NCI-H2107 (cell line): Measurements from ENCODE around the gene ORAI1.
"Not testable (repeated sequence)": the region's sequence is repeated elsewhere in the genome, so short reads cannot be mapped to it uniquely, and the experiment has no call there.

Experiments
- DNase-seq: peaks from one replicate; lab custom pipeline; 2025; lab: John Stamatoyannopoulos, UW

The ORAI1 gene

GRCh38 chr12:121649322-121649721 lies 23.0 kb downstream of the ORAI1 start:
- no peak for DNase-seq

- no peak for DNase-seq
Measured at GRCh38 chr12:121649819-121650353, 23.6 kb downstream of the ORAI1 start.

- DNase-seq, result no peak
Measured at GRCh38 chr12:121651320-121651719, 25.0 kb downstream of the ORAI1 start.

GRCh38 chr12:121652767-121653497 lies 26.6 kb downstream of the ORAI1 start:
- DNase-seq, result no peak

- no peak for DNase-seq
Measured at GRCh38 chr12:121653999-121654398, 27.7 kb downstream of the ORAI1 start.

GRCh38 chr12:121656122-121656521 lies 29.8 kb downstream of the ORAI1 start:
- no peak for DNase-seq

- DNase-seq, result no peak
Measured at GRCh38 chr12:121657305-121658008, 31.1 kb downstream of the ORAI1 start.

GRCh38 chr12:121661353-121662105 lies 35.2 kb downstream of the ORAI1 start:
- DNase-seq, result not testable (repeated sequence)

GRCh38 chr12:121663610-121663929 lies 37.2 kb downstream of the ORAI1 start:
- no peak for DNase-seq

GRCh38 chr12:121666829-121667228 lies 40.5 kb downstream of the ORAI1 start:
- not testable (repeated sequence) for DNase-seq

GRCh38 chr12:121668750-121669520 lies 42.6 kb downstream of the ORAI1 start:
- DNase-seq, result no peak

GRCh38 chr12:121669521-121669900 lies 43.2 kb downstream of the ORAI1 start, which contains the start of gene MORN3:
Gene MORN3, minus strand, starts transcription at chr12:121669654. Its CDS starts 171 bp downstream, at chr12:121669483.
- DNase-seq, result no peak

GRCh38 chr12:121673013-121673511 lies 46.7 kb downstream of the ORAI1 start:
- no peak for DNase-seq

GRCh38 chr12:121676190-121676589 lies 49.9 kb downstream of the ORAI1 start:
- no peak for DNase-seq

- no peak for DNase-seq
Measured at GRCh38 chr12:121678305-121678704, 52.0 kb downstream of the ORAI1 start.

GRCh38 chr12:121678716-121679300 lies 52.5 kb downstream of the ORAI1 start:
- no peak for DNase-seq

GRCh38 chr12:121679661-121680197 lies 53.4 kb downstream of the ORAI1 start:
- not testable (repeated sequence) for DNase-seq

GRCh38 chr12:121688966-121689365 lies 62.6 kb downstream of the ORAI1 start:
- DNase-seq, result no peak

GRCh38 chr12:121689430-121689829 lies 63.1 kb downstream of the ORAI1 start:
- DNase-seq, result no peak
